A549 (cell line): ENCODE measurements around the gene MGMT. TPM values are rescaled to one million over a fixed set of nuclear protein-coding genes. Genes with fewer than 3 reads are reported as not detected.

Source experiments
- ATAC-seq, 2 experiments: fragments of 200-7000 bp in 1 of 2; fragments of >200 bp in 1 of 2; cut with Nextera tagmentation in 1 of 2; cut with Tn5 transposase in 1 of 2; 3 replicates each; pipeline versions ENCODE4 v1.8.0 to v1.9.1; 2018 to 2020; ENCODE audit warnings: mild to moderate bottlenecking in 1 of 2, moderate library complexity in 1 of 2
- CTCF ChIA-PET: fragments of 300-600 bp; sonication (Branson Sonifier 250); formaldehyde crosslinking; extraction: SDS; loops from one replicate; lab custom pipeline; 2021; ENCODE audit warnings: antibody characterized with exemption, inconsistent platforms; lab: Yijun Ruan, JAX
- POLR2A ChIA-PET: fragments of 350-600 bp; formaldehyde crosslinking; extraction: SDS; loops from one replicate; lab custom pipeline; 2021; ENCODE audit warnings: antibody characterized with exemption, inconsistent platforms; lab: Yijun Ruan, JAX
- DNase-seq, 2 experiments: peaks; one replicate each; pipeline versions ENCODE4 v3.0.0 to v3.0.0-alpha.2; 2011 to 2016; ENCODE audit warnings: low read depth in 1 of 2, low spot score in 1 of 2
- FAIRE-seq: peaks from 2 replicates; lab custom pipeline; 2011; peaks lifted over from hg19 to GRCh38; lab: Jason Lieb, UNC
- H3K27ac ChIP-seq, 2 experiments: fragments of >200 bp; sonication (Bioruptor Twin); formaldehyde crosslinking; 3 replicates each; pipeline ENCODE4 v1.5.1; 2016 to 2017
- H3K4me1 ChIP-seq: fragments of >200 bp; sonication (Bioruptor Twin); formaldehyde crosslinking; 3 replicates; pipeline ENCODE4 v1.6.1; 2016
- H3K4me2 ChIP-seq: fragments of >200 bp; sonication (Bioruptor Twin); formaldehyde crosslinking; 3 replicates; pipeline ENCODE4 v1.6.1; 2016
- H3K4me3 ChIP-seq: fragments of >200 bp; sonication (Bioruptor Twin); formaldehyde crosslinking; 3 replicates; pipeline ENCODE4 v1.5.1; 2016
- H3K9me3 ChIP-seq: fragments of >200 bp; sonication (Bioruptor Twin); formaldehyde crosslinking; 3 replicates; pipeline ENCODE4 v1.6.1; 2016
- ATOH8 ChIP-seq: fragments of 250-450 bp; sonication (Bioruptor Pico); IDR thresholded peaks from 2 replicates; pipeline ENCODE4 v1.5.0; 2020; ENCODE audit warnings: low read depth, mild to moderate bottlenecking, moderate library complexity
- BHLHE40 ChIP-seq: IDR thresholded peaks from 2 replicates; pipeline ENCODE4 v1.6.1; 2012; ENCODE audit warnings: low read depth, low read length, inconsistent platforms
- CBX2 ChIP-seq: fragments of 200-600 bp; sonication (generic); IDR thresholded peaks from 2 replicates; pipeline ENCODE4 v1.6.1; 2016; ENCODE audit warnings: low read depth, mild to moderate bottlenecking, borderline replicate concordance
- CBX8 ChIP-seq: fragments of 200-600 bp; sonication (generic); IDR thresholded peaks from 2 replicates; pipeline ENCODE4 v1.6.1; 2016
- CHD2 ChIP-seq: fragments of 150-350 bp; IDR thresholded peaks from 2 replicates; pipeline ENCODE4 v1.6.1; 2014; ENCODE audit warnings: low read length; ENCODE audit not compliant: partially characterized antibody
- EHMT2 ChIP-seq: fragments of 200-600 bp; sonication (generic); IDR thresholded peaks from 2 replicates; pipeline ENCODE4 v1.6.1; 2016; ENCODE audit warnings: antibody characterized with exemption, low read depth, mild to moderate bottlenecking, moderate library complexity
- EP300 ChIP-seq, 2 experiments: fragments of >200 bp; sonication (Bioruptor Twin); formaldehyde crosslinking; IDR thresholded peaks; 2 replicates in 1 of 2; 3 replicates in 1 of 2; pipeline ENCODE4 v1.6.1; 2016 to 2017
- FOSL2 ChIP-seq, 2 experiments: fragments of 450-650 bp in 1 of 2; fragments of >200 bp in 1 of 2; sonication (Bioruptor Twin) in 1 of 2; formaldehyde crosslinking; IDR thresholded peaks; 2 replicates each; pipeline versions ENCODE4 v1.5.0 to v1.6.1; 2016 to 2020; ENCODE audit warnings: mild to moderate bottlenecking in 1 of 2, moderate library complexity in 1 of 2
- HEYL ChIP-seq: fragments of 250-450 bp; sonication (Bioruptor Pico); IDR thresholded peaks from 2 replicates; pipeline ENCODE4 v1.8.0; 2021; ENCODE audit warnings: mild to moderate bottlenecking, moderate library complexity
- HOXA7 ChIP-seq: fragments of 250-450 bp; sonication (Bioruptor Pico); IDR thresholded peaks from 2 replicates; pipeline ENCODE4 v1.5.0; 2020; ENCODE audit warnings: mild to moderate bottlenecking, moderate library complexity
- JUN ChIP-seq, 2 experiments: fragments of >200 bp; sonication (Bioruptor Twin); formaldehyde crosslinking; IDR thresholded peaks; 2 replicates in 1 of 2; 3 replicates in 1 of 2; pipeline ENCODE4 v1.6.1; 2016 to 2017
- JUNB ChIP-seq: fragments of >200 bp; sonication (Bioruptor Twin); formaldehyde crosslinking; IDR thresholded peaks from 2 replicates; pipeline ENCODE4 v1.6.1; 2016
- KDM1A ChIP-seq: fragments of 200-600 bp; sonication (generic); IDR thresholded peaks from 2 replicates; pipeline ENCODE4 v1.6.1; 2016; ENCODE audit warnings: low read depth, mild to moderate bottlenecking
- MYC ChIP-seq: IDR thresholded peaks from 2 replicates; pipeline ENCODE4 v1.6.1; 2012; ENCODE audit warnings: mild to moderate bottlenecking, inconsistent platforms, low read length, improper control_type of control experiment, borderline replicate concordance
- NPAS2 ChIP-seq: fragments of 250-450 bp; sonication (Bioruptor Pico); IDR thresholded peaks from 2 replicates; pipeline ENCODE4 v1.8.0; 2022; ENCODE audit warnings: mild to moderate bottlenecking, moderate library complexity, borderline replicate concordance
- POLR2AphosphoS2 ChIP-seq: conservative IDR thresholded peaks from 2 replicates; pipeline ENCODE4 v1.6.1; 2012; ENCODE audit warnings: low read length, improper control_type of control experiment, inconsistent platforms
- RAD21 ChIP-seq, 2 experiments: fragments of >200 bp in 1 of 2; sonication (Bioruptor Twin) in 1 of 2; formaldehyde crosslinking in 1 of 2; IDR thresholded peaks in 1 of 2; conservative IDR thresholded peaks in 1 of 2; 2 replicates in 1 of 2; 3 replicates in 1 of 2; pipeline ENCODE4 v1.6.1; 2012 to 2018; ENCODE audit warnings: inconsistent platforms in 1 of 2
- RARB ChIP-seq: fragments of 250-450 bp; sonication (Bioruptor Pico); IDR thresholded peaks from 2 replicates; pipeline ENCODE4 v1.8.0; 2021; ENCODE audit warnings: mild to moderate bottlenecking, moderate library complexity
- RCOR1 ChIP-seq: fragments of 150-350 bp; IDR thresholded peaks from 2 replicates; pipeline ENCODE4 v1.6.1; 2014; ENCODE audit warnings: antibody characterized with exemption, low read length, low read depth
- REST ChIP-seq: fragments of 200-600 bp; sonication (generic); IDR thresholded peaks from 2 replicates; pipeline ENCODE4 v1.6.1; 2016; ENCODE audit warnings: antibody characterized with exemption, mild to moderate bottlenecking, moderate library complexity
- RNF2 ChIP-seq: fragments of 200-600 bp; sonication (generic); IDR thresholded peaks from 2 replicates; pipeline ENCODE4 v1.6.1; 2016; ENCODE audit warnings: low read depth, mild to moderate bottlenecking, antibody characterized with exemption, moderate library complexity, borderline replicate concordance
- SMC3 ChIP-seq: fragments of >200 bp; sonication (Bioruptor Twin); formaldehyde crosslinking; IDR thresholded peaks from 3 replicates; pipeline ENCODE4 v1.6.1; 2018; ENCODE audit warnings: inconsistent platforms
- SREBF2 ChIP-seq: fragments of 450-650 bp; IDR thresholded peaks from 2 replicates; pipeline ENCODE4 v1.6.1; 2014; ENCODE audit warnings: mild to moderate bottlenecking, moderate library complexity
- TP53 ChIP-seq: fragments of 250-450 bp; sonication (Bioruptor Pico); IDR thresholded peaks from 2 replicates; pipeline ENCODE4 v1.5.0; 2021; ENCODE audit warnings: mild to moderate bottlenecking, moderate library complexity
- ZFP36 ChIP-seq: fragments of 450-650 bp; IDR thresholded peaks from 2 replicates; pipeline ENCODE4 v1.6.1; 2014; ENCODE audit warnings: borderline replicate concordance; ENCODE audit not compliant: partially characterized antibody
- ZSCAN20 ChIP-seq: fragments of 250-450 bp; sonication (Bioruptor Pico); IDR thresholded peaks from 2 replicates; pipeline ENCODE4 v1.8.0; 2022; ENCODE audit warnings: mild to moderate bottlenecking, moderate library complexity
- WGBS: methylation state at CpG from one replicate; pipeline ENCODE4 v1.1.6; 2017; ENCODE audit errors: missing lambda C conversion rate; 5-methylcytosine and 5-hydroxymethylcytosine counted together
- polyA plus RNA-seq, 4 experiments: library from polyadenylated mRNA; depleted of rRNA in 3 of 4; stranded (reverse); fragments of >200 nt; fragmentation: RNase III in 1 of 4; extraction: RNeasy Plus Mini Kit Qiagen cat#74134 plus additional on column Dnase treatment in 1 of 4; gene quantifications; 2 replicates in 3 of 4; 3 replicates in 1 of 4; pipeline ENCODE4 v1.2.3, GENCODE V29; 2011 to 2017

Gene MGMT
- polyA plus RNA-seq, 2 of the 4 experiments (the other 2 are of a cell fraction) = 4.9 to 5.2 TPM

- H3K9me3 ChIP-seq = no peaks in the 10 kb centered on the region; the same call in 2 of the 3 replicates
- H3K27ac ChIP-seq = no peak overlapping the region
- no peak for TF ChIP-seq ZSCAN20 (CRISPR knock-in tag)
- no peak for TF ChIP-seq SMC3
- no peak for TF ChIP-seq KDM1A
- no peak for TF ChIP-seq CBX8
- TF ChIP-seq RCOR1 = no peak
- TF ChIP-seq POLR2AphosphoS2 = no peak
- H3K4me2 ChIP-seq = no peak overlapping the region
- DNase-seq = no peak
- no peaks in the 10 kb centered on the region for H3K4me1 ChIP-seq
- ChIA-PET POLR2A (no interaction called here), CTCF (no interaction called here)
- no peak overlapping the region for H3K4me3 ChIP-seq
- FAIRE-seq = no peak
- WGBS = 33% methylated on average over 11 of the region's 12 CpGs
- no peak for ATAC-seq
Observed at GRCh38 chr10:129676014-129676413, 209.0 kb downstream of the MGMT start.

GRCh38 chr10:129677377-129677927 is 210.4 kb downstream of the MGMT start:
- no peaks in the 10 kb centered on the region for H3K4me1 ChIP-seq
- DNase-seq = no peak
- no peak for FAIRE-seq
- H3K4me3 ChIP-seq = no peak overlapping the region
- TF ChIP-seq RAD21 (conservative IDR thresholded peaks at IDR 0.05 in 1 of 2, IDR thresholded peaks at IDR 0.05 in 1 of 2) = no peak
- no peak for TF ChIP-seq JUN (IDR thresholded peaks at IDR 0.05)
- no peak for TF ChIP-seq RCOR1
- TF ChIP-seq TP53 (CRISPR knock-in tag) = no peak
- no peak for TF ChIP-seq NPAS2 (CRISPR knock-in tag)
- no peak for TF ChIP-seq RNF2
- ChIA-PET CTCF (no interaction called here), POLR2A (no interaction called here)
- WGBS = 53% methylated on average over 9 of the region's 11 CpGs
- H3K9me3 ChIP-seq = no peaks in the 10 kb centered on the region; the same call in 2 of the 3 replicates
- H3K27ac ChIP-seq = no peak overlapping the region
- no peak overlapping the region for H3K4me2 ChIP-seq
- ATAC-seq = no peak

- WGBS = 22% methylated on average over 4 of the region's 4 CpGs
- Histone ChIP-seq H3K4me2 (no peak overlapping the region), H3K4me1 (no peaks in the 10 kb centered on the region), H3K4me3 (no peak overlapping the region), H3K9me3 (no peaks in the 10 kb centered on the region; the same call in 2 of the 3 replicates), H3K27ac (no peak overlapping the region)
- POLR2A ChIA-PET = no interaction called here
- no peak for FAIRE-seq
- no peak for DNase-seq
- CTCF ChIA-PET = no interaction called here
- TF ChIP-seq MYC (no peak), JUNB (no peak), ATOH8 (CRISPR knock-in tag) (no peak), BHLHE40 (no peak), HEYL (no peak), KDM1A (no peak), EP300 (IDR thresholded peaks at IDR 0.05) (no peak), NPAS2 (CRISPR knock-in tag) (no peak), CBX2 (no peak), RARB (CRISPR knock-in tag) (no peak), CHD2 (no peak), FOSL2 (IDR thresholded peaks at IDR 0.05) (no peak), FOSL2 (CRISPR knock-in tag; IDR thresholded peaks at IDR 0.05) (no peak), HOXA7 (CRISPR knock-in tag) (no peak), TP53 (CRISPR knock-in tag) (no peak), REST (no peak), ZFP36 (no peak), SMC3 (no peak), SREBF2 (no peak), EHMT2 (no peak)
- TF ChIP-seq, all 56 proteins: peak for 0
- no peak for ATAC-seq
Observed at GRCh38 chr10:129678186-129678585, 211.1 kb downstream of the MGMT start.
